ENCODE data around the gene RBM38.

Gene RBM38

DNA sequence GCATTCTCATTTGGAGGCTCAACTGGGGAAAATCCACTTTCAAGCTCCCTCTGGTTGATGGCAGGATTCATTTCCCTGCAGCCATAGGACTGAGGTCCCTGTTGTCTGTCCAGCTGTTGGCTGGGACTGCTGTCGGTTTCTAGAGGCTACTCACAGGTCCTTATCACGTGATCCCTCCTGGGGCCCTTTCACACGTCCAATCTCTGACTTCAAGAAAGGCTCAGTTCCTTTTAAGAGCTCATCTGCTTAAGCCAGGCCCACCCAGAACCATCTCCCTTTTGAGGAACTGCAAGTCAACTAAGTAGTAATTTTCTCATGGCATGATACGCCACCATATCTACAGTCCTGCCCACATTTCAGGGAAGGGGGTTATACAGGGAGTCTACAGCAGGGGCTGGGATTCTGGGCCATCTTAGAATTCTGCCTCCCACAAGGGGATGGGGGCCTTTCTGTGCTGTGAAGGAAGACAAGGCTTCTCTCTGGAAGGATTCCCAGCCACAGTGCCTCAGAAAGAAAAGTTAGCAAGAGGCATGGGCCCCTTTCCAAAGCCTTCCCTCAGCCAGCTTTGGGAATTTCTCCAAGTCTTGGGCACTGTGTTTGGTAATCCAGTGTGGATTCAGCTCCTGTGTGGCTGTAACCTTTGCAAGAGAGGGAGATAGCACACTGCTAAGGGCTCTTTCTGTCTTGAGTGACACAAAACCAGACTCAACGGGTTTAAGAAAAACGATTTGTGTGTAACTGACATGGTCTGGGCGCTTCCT lies 67.4 kb downstream of the RBM38 start:
- H2AK5ac ChIP-seq (ENCODE audit: low read depth, low read length): no peak overlapping the region
- no peak overlapping the region for H2BK120ac ChIP-seq (ENCODE audit: low read depth, low read length)
- no peak for DNase-seq (ENCODE audit: low spot score)
- no peak overlapping the region for H3K14ac ChIP-seq (ENCODE audit: low read length)
- H2BK5ac ChIP-seq (ENCODE audit: low read length): no peak overlapping the region
- H3K23ac ChIP-seq (ENCODE audit: low read depth, low read length, poor library complexity): no peak overlapping the region
- H4K8ac ChIP-seq (ENCODE audit: low read depth, low read length): no peak overlapping the region
- H4K91ac ChIP-seq (ENCODE audit: low read depth, low read length, poor library complexity): no peak overlapping the region
- H3K4me2 ChIP-seq (ENCODE audit: insufficient read depth, low read length, poor library complexity, severe bottlenecking): no peak overlapping the region
- H3K9ac ChIP-seq (ENCODE audit: low read depth, low read length, poor library complexity): no peak overlapping the region
- H2AFZ ChIP-seq (ENCODE audit: low read length): no peak overlapping the region
- H2BK15ac ChIP-seq (ENCODE audit: low read length): no peak overlapping the region
- no CpG with 5 or more reads among the region's 7 CpGs for WGBS, 2 donors (ENCODE audit: extremely low coverage in 2 of 2, insufficient read length in 2 of 2, insufficient replicate concordance in 1 of 2)
- no peak overlapping the region for H3K27ac ChIP-seq (replicated peaks; ENCODE audit: low read length)
- H3K9me3 ChIP-seq (replicated peaks in 1 of 2; ENCODE audit: control insufficient read depth in 2 of 2, insufficient read depth in 1 of 2, low read depth in 1 of 2, low read length in 2 of 2): peaks cover 0 to 5% of the 10 kb centered on the region in 2 donors
- H3K4ac ChIP-seq (ENCODE audit: low read length): no peak overlapping the region
- no peaks in the 10 kb centered on the region for H3K36me3 ChIP-seq (replicated peaks in 1 of 2; ENCODE audit: control insufficient read depth in 2 of 2, insufficient read depth in 2 of 2, low read length in 2 of 2)
- H2BK12ac ChIP-seq (ENCODE audit: low read length): no peak overlapping the region
- H3K4me1 ChIP-seq (ENCODE audit: control insufficient read depth in 2 of 2, insufficient read depth in 1 of 2, low read depth in 1 of 2, low read length in 2 of 2): peaks cover 5 to 7% of the 10 kb centered on the region in 2 donors
- H3K18ac ChIP-seq (ENCODE audit: low read length): no peak overlapping the region
- H3K27me3 ChIP-seq (ENCODE audit: control insufficient read depth in 3 of 3, insufficient read depth in 3 of 3, low read depth in 1 of 3, low read length in 3 of 3): no peaks in the 10 kb centered on the region
- H3K4me3 ChIP-seq (ENCODE audit: low read length in 2 of 2): no peak overlapping the region
- no peaks in the 10 kb centered on the region for H3K79me1 ChIP-seq (ENCODE audit: low read depth, low read length)

All from neuronal stem cell (in vitro differentiated cells).